ENCODE measurements around the gene TBC1D25. TPM values are rescaled to one million over a fixed set of nuclear protein-coding genes. Genes with fewer than 3 reads are reported as not detected.

Gene TBC1D25
- 11.0 to 14.9 TPM (median 13.3 TPM) in 5 replicates for total RNA-seq (2022; extraction: Qiagen RNA extraction)

GRCh38 chrX:48539345-48540027 lies at the start of gene TBC1D25:
TSS of gene TBC1D25 (plus strand) at chrX:48539714. CDS start at chrX:48539798, 84 bp downstream.

GRCh38 chrX:48508400-48509244 lies 30.9 kb upstream of the TBC1D25 start, which contains the start of gene PORCN:
TSS of gene PORCN (plus strand) at chrX:48508992. CDS start at chrX:48509821, 829 bp downstream.

GRCh38 chrX:48521353-48522243 lies 17.9 kb upstream of the TBC1D25 start, which contains the start of gene EBP:
TSS of gene EBP (plus strand) at chrX:48521808. CDS start at chrX:48523772, 1,964 bp downstream.

GRCh38 chrX:48574270-48575266 lies 35.1 kb downstream of the TBC1D25 start, which contains the start of gene RBM3:
TSS of gene RBM3 (plus strand) at chrX:48574484. CDS start at chrX:48575181, 697 bp downstream.

GRCh38 chrX:48597353-48598264 lies 58.1 kb downstream of the TBC1D25 start, which contains the start of gene WDR13:
TSS of gene WDR13 (plus strand) at chrX:48597492. CDS start at chrX:48597997, 505 bp downstream.

Other genes with a start within 250 kb of the TBC1D25 start
- not detected in 5 replicates for gene SSX3, start 183.0 kb upstream of the TBC1D25 start, total RNA-seq (2022; extraction: Qiagen RNA extraction)
- not detected in 5 replicates for gene SSX4, start 156.2 kb upstream of the TBC1D25 start, total RNA-seq (2022; extraction: Qiagen RNA extraction)
- gene SSX4B, start 127.8 kb upstream of the TBC1D25 start, total RNA-seq (2022; extraction: Qiagen RNA extraction): not detected in 5 replicates
- 0.08 to 0.24 TPM (median 0.18 TPM) in 4 of 5 replicates, not detected in the other for gene SLC38A5, start 69.5 kb upstream of the TBC1D25 start, total RNA-seq (2022; extraction: Qiagen RNA extraction)
- 66.2 to 74.4 TPM (median 71.2 TPM) in 5 replicates for gene FTSJ1, start 63.5 kb upstream of the TBC1D25 start, total RNA-seq (2022; extraction: Qiagen RNA extraction)
- gene PORCN, start 30.7 kb upstream of the TBC1D25 start, total RNA-seq (2022; extraction: Qiagen RNA extraction): 14.2 to 17.5 TPM (median 15.9 TPM) in 5 replicates
- gene EBP, start 17.9 kb upstream of the TBC1D25 start, total RNA-seq (2022; extraction: Qiagen RNA extraction): 126 to 150 TPM (median 136 TPM) in 5 replicates
- gene RBM3, start 34.8 kb downstream of the TBC1D25 start, total RNA-seq (2022; extraction: Qiagen RNA extraction): 309 to 586 TPM (median 363 TPM) in 5 replicates
- gene WDR13, start 57.8 kb downstream of the TBC1D25 start, total RNA-seq (2022; extraction: Qiagen RNA extraction): 60.8 to 87.8 TPM (median 79.6 TPM) in 5 replicates
- 0.30 to 0.42 TPM (median 0.36 TPM) in 4 of 5 replicates, not detected in the other for gene WAS, start 144.1 kb downstream of the TBC1D25 start, total RNA-seq (2022; extraction: Qiagen RNA extraction)
- 20.5 to 25.3 TPM (median 24.6 TPM) in 5 replicates for gene SUV39H1, start 157.0 kb downstream of the TBC1D25 start, total RNA-seq (2022; extraction: Qiagen RNA extraction)
- not detected in 5 replicates for gene GLOD5, start 222.0 kb downstream of the TBC1D25 start, total RNA-seq (2022; extraction: Qiagen RNA extraction)
- not detected in 5 replicates for gene GATA1, start 246.9 kb downstream of the TBC1D25 start, total RNA-seq (2022; extraction: Qiagen RNA extraction)

All from A549 treated with dexamethasone at 1 μM for 4 hours (cell line).